Progenitor cell of endocrine pancreas (in vitro differentiated cells): ENCODE data around the gene DYNC1H1. TPM values are rescaled to one million over a fixed set of nuclear protein-coding genes. Genes with fewer than 3 reads are reported as not detected.
"Not testable (repeated sequence)": the region's sequence is repeated elsewhere in the genome, so short reads cannot be mapped to it uniquely, and the experiment has no call there.

Experiments used
- DNase-seq: peaks from one replicate; pipeline ENCODE4 v3.0.0; 2021; ENCODE audit warnings: low spot score; ENCODE audit not compliant: unreplicated experiment
- H3K27ac Mint-ChIP-seq: 2 replicates; pipeline ENCODE4 v1.8.0; 2021; ENCODE audit warnings: mild to moderate bottlenecking, moderate library complexity, mixed read lengths
- H3K27me3 Mint-ChIP-seq: 2 replicates; pipeline ENCODE4 v1.8.0; 2021; ENCODE audit warnings: mixed read lengths
- H3K36me3 Mint-ChIP-seq: 2 replicates; pipeline ENCODE4 v1.8.0; 2022; ENCODE audit warnings: mixed read lengths; ENCODE audit not compliant: insufficient read depth
- H3K4me1 Mint-ChIP-seq: 2 replicates; pipeline ENCODE4 v1.8.0; 2021; ENCODE audit warnings: low read depth, mixed read lengths
- H3K4me3 Mint-ChIP-seq: 2 replicates; pipeline ENCODE4 v1.8.0; 2021; ENCODE audit warnings: low read depth, mild to moderate bottlenecking, moderate library complexity, mixed read lengths
- H3K9me3 Mint-ChIP-seq: 2 replicates; pipeline ENCODE4 v1.8.0; 2021; ENCODE audit warnings: low read depth, mixed read lengths
- CTCF ChIP-seq: fragments of 200-600 bp; sonication (generic); IDR thresholded peaks from one replicate; pipeline ENCODE4 v1.5.0; 2021; ENCODE audit warnings: antibody characterized with exemption, mild to moderate bottlenecking; ENCODE audit not compliant: unreplicated experiment
- total RNA-seq: library from RNA; stranded (reverse); gene quantifications from 2 replicates; pipeline ENCODE4 v1.2.1, GENCODE V29; 2021

DYNC1H1 gene
- total RNA-seq, 1 donor from 2014 or later, result 501 TPM

GRCh38 chr14:102077382-102077709 is 113.0 kb downstream of the DYNC1H1 start:
- H3K9me3 Mint-ChIP-seq, result peaks cover 4% of the 10 kb centered on the region
- DNase-seq, result no peak

GRCh38 chr14:102078361-102078791 is 114.0 kb downstream of the DYNC1H1 start:
- not testable (repeated sequence) for DNase-seq, H3K4me3 Mint-ChIP-seq, H3K27me3 Mint-ChIP-seq, H3K9me3 Mint-ChIP-seq
- peaks cover 49% of the 10 kb centered on the region for H3K36me3 Mint-ChIP-seq
- peaks cover 22% of the 10 kb centered on the region for H3K4me1 Mint-ChIP-seq
- peak overlapping the region; percentile 72 for H3K27ac Mint-ChIP-seq

More at GRCh38 chr14:102077382-102077709, 113.0 kb downstream of the DYNC1H1 start:
- peaks cover 39% of the 10 kb centered on the region for H3K36me3 Mint-ChIP-seq
- TF ChIP-seq CTCF, result no peak
- H3K27me3 Mint-ChIP-seq, result no peaks in the 10 kb centered on the region
- peaks cover 14% of the 10 kb centered on the region for H3K4me1 Mint-ChIP-seq
- H3K4me3 Mint-ChIP-seq, result no peak overlapping the region
- H3K27ac Mint-ChIP-seq, result peak overlapping the region; percentile 67

GRCh38 chr14:102078831-102079699 is 114.7 kb downstream of the DYNC1H1 start:
- TF ChIP-seq CTCF, result no peak
- H3K36me3 Mint-ChIP-seq, result peaks cover 56% of the 10 kb centered on the region
- peaks cover 4% of the 10 kb centered on the region for H3K9me3 Mint-ChIP-seq
- H3K4me1 Mint-ChIP-seq, result peaks cover 28% of the 10 kb centered on the region
- peak overlapping the region; percentile 1 for H3K27ac Mint-ChIP-seq
- no peak overlapping the region for H3K4me3 Mint-ChIP-seq
- DNase-seq, result no peak
- no peaks in the 10 kb centered on the region for H3K27me3 Mint-ChIP-seq

- no peak for TF ChIP-seq CTCF
- peaks cover 34% of the 10 kb centered on the region for H3K4me1 Mint-ChIP-seq
- DNase-seq, result no peak
- peak overlapping the region; percentile 74 for H3K27ac Mint-ChIP-seq
- peaks cover 57% of the 10 kb centered on the region for H3K36me3 Mint-ChIP-seq
- H3K9me3 Mint-ChIP-seq, result no peaks in the 10 kb centered on the region
- no peak overlapping the region for H3K4me3 Mint-ChIP-seq
- H3K27me3 Mint-ChIP-seq, result no peaks in the 10 kb centered on the region
Measured at GRCh38 chr14:102079700-102079979, 115.3 kb downstream of the DYNC1H1 start.

GRCh38 chr14:102080183-102081080 is 116.1 kb downstream of the DYNC1H1 start:
- no peak for DNase-seq
- Mint-ChIP-seq H3K9me3 (no peaks in the 10 kb centered on the region), H3K4me3 (no peak overlapping the region), H3K27ac (no peak overlapping the region), H3K36me3 (peaks cover 63% of the 10 kb centered on the region), H3K27me3 (no peaks in the 10 kb centered on the region), H3K4me1 (peaks cover 42% of the 10 kb centered on the region)
- no peak for TF ChIP-seq CTCF
